Iris pigment epithelial cell (primary cell): ENCODE measurements around the gene ATP8B1.
A peak's percentile ranks its signal among the peaks of the same experiment; 100 is the strongest.

Experiments used
- DNase-seq: peaks from one replicate; pipeline ENCODE4 v3.0.0-alpha.2; 2011; ENCODE audit warnings: low read depth

Gene ATP8B1

GRCh38 chr18:57792631-57793301 lies 10.3 kb downstream of the ATP8B1 start:
- DNase-seq: peak; percentile 48

GRCh38 chr18:57791911-57792310 lies 11.2 kb downstream of the ATP8B1 start:
- no peak for DNase-seq

- no peak for DNase-seq
Observed at GRCh38 chr18:57791192-57791591, 11.9 kb downstream of the ATP8B1 start.

GRCh38 chr18:57790316-57790715 lies 12.8 kb downstream of the ATP8B1 start:
- no peak for DNase-seq

GRCh38 chr18:57789759-57790158 lies 13.4 kb downstream of the ATP8B1 start:
- DNase-seq: no peak

- peak; percentile 66 for DNase-seq
Observed at GRCh38 chr18:57789090-57789489, 14.0 kb downstream of the ATP8B1 start.

GRCh38 chr18:57787068-57787685 lies 15.9 kb downstream of the ATP8B1 start:
- DNase-seq: no peak

- DNase-seq: no peak
Observed at GRCh38 chr18:57785751-57786437, 17.2 kb downstream of the ATP8B1 start.

GRCh38 chr18:57784801-57785114 lies 18.4 kb downstream of the ATP8B1 start:
- no peak for DNase-seq

- DNase-seq: peak; percentile 93
Observed at GRCh38 chr18:57784034-57784800, 18.9 kb downstream of the ATP8B1 start.

- DNase-seq: no peak
Observed at GRCh38 chr18:57782049-57782448, 21.1 kb downstream of the ATP8B1 start.

GRCh38 chr18:57780706-57781347 lies 22.3 kb downstream of the ATP8B1 start:
- DNase-seq: peak; percentile 88

- DNase-seq: peak; percentile 62
Observed at GRCh38 chr18:57780318-57780705, 22.8 kb downstream of the ATP8B1 start.

- peak; percentile 70 for DNase-seq
Observed at GRCh38 chr18:57776767-57777166, 26.3 kb downstream of the ATP8B1 start.

GRCh38 chr18:57776354-57776753 lies 26.8 kb downstream of the ATP8B1 start:
- DNase-seq: no peak

GRCh38 chr18:57775937-57776336 lies 27.2 kb downstream of the ATP8B1 start:
- peak; percentile 48 for DNase-seq

- DNase-seq: no peak
Observed at GRCh38 chr18:57772387-57772799, 30.7 kb downstream of the ATP8B1 start.

- no peak for DNase-seq
Observed at GRCh38 chr18:57771626-57772025, 31.5 kb downstream of the ATP8B1 start.

- no peak for DNase-seq
Observed at GRCh38 chr18:57771193-57771592, 31.9 kb downstream of the ATP8B1 start.

GRCh38 chr18:57768537-57769326 lies 34.4 kb downstream of the ATP8B1 start:
- peak; percentile 37 for DNase-seq
